OCI-LY7 (cell line): Measurements from ENCODE around the gene GNS.

Experiments used
- EZH2phosphoT487 ChIP-seq: fragments of 200-600 bp; sonication (generic); IDR thresholded peaks from 2 replicates; pipeline ENCODE4 v1.6.1; 2018; ENCODE audit warnings: low read depth, borderline replicate concordance, mild to moderate bottlenecking, mixed run types, antibody characterized with exemption, low read length, moderate library complexity, mixed read lengths
- TF ChIP-seq, protein P1 (sequence below): fragments of 200-600 bp; sonication (generic); conservative IDR thresholded peaks from 2 replicates; pipeline ENCODE4 v1.5.1; 2014; ENCODE audit warnings: mild to moderate bottlenecking, antibody characterized with exemption, low read length, moderate library complexity, mixed read lengths

DNA sequence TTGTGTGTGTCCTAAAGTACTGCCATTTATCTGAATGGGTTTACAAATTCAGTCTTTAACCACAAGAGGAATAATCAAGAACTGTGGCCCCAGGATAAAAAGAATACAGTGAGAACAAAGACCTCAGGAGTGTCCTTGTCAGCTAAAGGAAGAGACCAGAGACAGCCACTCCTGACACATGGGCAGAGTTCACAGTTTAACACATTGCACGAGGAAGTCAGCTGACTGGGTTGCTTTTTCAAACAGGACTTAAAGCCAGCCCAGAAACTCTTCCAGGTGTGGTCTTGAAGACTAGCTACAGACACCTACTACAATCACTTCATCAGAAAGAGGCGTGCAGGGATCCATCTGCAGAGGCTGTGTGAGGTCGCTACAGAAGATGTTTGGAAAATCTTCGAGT, 42.8 kb downstream of the GNS start:
- TF ChIP-seq, protein P1, sequence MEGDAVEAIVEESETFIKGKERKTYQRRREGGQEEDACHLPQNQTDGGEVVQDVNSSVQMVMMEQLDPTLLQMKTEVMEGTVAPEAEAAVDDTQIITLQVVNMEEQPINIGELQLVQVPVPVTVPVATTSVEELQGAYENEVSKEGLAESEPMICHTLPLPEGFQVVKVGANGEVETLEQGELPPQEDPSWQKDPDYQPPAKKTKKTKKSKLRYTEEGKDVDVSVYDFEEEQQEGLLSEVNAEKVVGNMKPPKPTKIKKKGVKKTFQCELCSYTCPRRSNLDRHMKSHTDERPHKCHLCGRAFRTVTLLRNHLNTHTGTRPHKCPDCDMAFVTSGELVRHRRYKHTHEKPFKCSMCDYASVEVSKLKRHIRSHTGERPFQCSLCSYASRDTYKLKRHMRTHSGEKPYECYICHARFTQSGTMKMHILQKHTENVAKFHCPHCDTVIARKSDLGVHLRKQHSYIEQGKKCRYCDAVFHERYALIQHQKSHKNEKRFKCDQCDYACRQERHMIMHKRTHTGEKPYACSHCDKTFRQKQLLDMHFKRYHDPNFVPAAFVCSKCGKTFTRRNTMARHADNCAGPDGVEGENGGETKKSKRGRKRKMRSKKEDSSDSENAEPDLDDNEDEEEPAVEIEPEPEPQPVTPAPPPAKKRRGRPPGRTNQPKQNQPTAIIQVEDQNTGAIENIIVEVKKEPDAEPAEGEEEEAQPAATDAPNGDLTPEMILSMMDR = no peak
- TF ChIP-seq EZH2phosphoT487 = no peak
